Neural crest cell (in vitro differentiated cells): ENCODE data around the gene GALNT16. TPM values are rescaled to one million over a fixed set of nuclear protein-coding genes. Genes with fewer than 3 reads are reported as not detected.

ENCODE experiments used
- DNase-seq: peaks from one replicate; pipeline ENCODE4 v3.0.0; 2021; ENCODE audit warnings: low read depth, mixed read lengths, low spot score
- H3K27ac Mint-ChIP-seq: one replicate; pipeline ENCODE4 v1.8.0; 2021; ENCODE audit warnings: mild to moderate bottlenecking, mixed read lengths; ENCODE audit not compliant: unreplicated experiment
- H3K27me3 Mint-ChIP-seq: 2 replicates; pipeline ENCODE4 v1.8.0; 2021; ENCODE audit warnings: low read depth, mild to moderate bottlenecking, mixed read lengths
- H3K36me3 Mint-ChIP-seq: 2 replicates; pipeline ENCODE4 v1.8.0; 2021; ENCODE audit warnings: low read depth, mild to moderate bottlenecking, mixed read lengths
- H3K4me1 Mint-ChIP-seq: 2 replicates; pipeline ENCODE4 v1.8.0; 2021; ENCODE audit warnings: mixed read lengths
- H3K4me3 Mint-ChIP-seq: one replicate; pipeline ENCODE4 v1.8.0; 2021; ENCODE audit warnings: mild to moderate bottlenecking, mixed read lengths
- H3K9me3 Mint-ChIP-seq: 2 replicates; pipeline ENCODE4 v1.8.0; 2021; ENCODE audit warnings: mixed read lengths
- CTCF ChIP-seq: fragments of 200-600 bp; sonication (generic); conservative IDR thresholded peaks from 2 replicates; pipeline ENCODE4 v1.5.0; 2021; ENCODE audit warnings: antibody characterized with exemption, mild to moderate bottlenecking
- total RNA-seq: library from RNA; stranded (reverse); gene quantifications from 2 replicates; pipeline ENCODE4 v1.2.1, GENCODE V29; 2021

GALNT16 gene
- total RNA-seq, 1 donor from 2014 or later = 20.1 TPM

DNA sequence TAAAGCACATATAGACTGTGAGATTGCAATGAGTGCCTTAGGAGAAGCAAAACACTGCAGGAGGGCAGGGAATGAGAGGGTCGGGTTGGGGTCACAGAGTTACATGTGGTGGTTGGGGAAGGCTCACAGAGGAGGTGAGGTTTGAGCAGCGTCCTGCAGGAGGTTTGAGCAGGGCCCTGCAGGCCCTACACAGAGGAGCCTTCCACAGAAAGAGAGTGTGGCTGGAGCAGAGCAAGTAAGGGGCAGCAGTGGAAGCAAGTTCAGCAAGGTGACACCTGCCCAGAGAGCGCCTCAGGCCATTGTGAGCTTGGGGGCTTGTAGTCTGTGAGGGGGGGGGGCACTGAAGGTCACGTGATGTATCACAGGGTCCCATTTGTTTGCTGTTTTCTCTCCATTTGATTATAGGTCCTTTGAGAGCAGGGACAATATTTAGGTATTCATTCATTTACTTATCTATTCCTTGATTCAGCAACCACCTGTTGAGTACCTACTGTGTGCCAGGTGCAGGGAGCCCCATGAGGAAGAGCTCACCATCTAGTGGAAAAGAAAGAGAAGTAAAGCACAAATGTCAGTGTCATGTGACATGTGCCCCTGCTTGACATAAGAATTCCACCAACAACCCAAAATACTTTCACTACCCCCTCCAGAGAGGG is 56.6 kb downstream of the GALNT16 start:
- Mint-ChIP-seq H3K27ac (no peak overlapping the region), H3K9me3 (peaks cover 6% of the 10 kb centered on the region), H3K4me1 (no peaks in the 10 kb centered on the region), H3K4me3 (no peak overlapping the region), H3K36me3 (peaks cover 4% of the 10 kb centered on the region), H3K27me3 (no peaks in the 10 kb centered on the region)
- DNase-seq = no peak
- TF ChIP-seq CTCF = no peak

- H3K27me3 Mint-ChIP-seq = no peaks in the 10 kb centered on the region
- peaks cover 6% of the 10 kb centered on the region for H3K9me3 Mint-ChIP-seq
- no peak overlapping the region for H3K4me3 Mint-ChIP-seq
- peaks cover 4% of the 10 kb centered on the region for H3K36me3 Mint-ChIP-seq
- no peak for DNase-seq
- no peaks in the 10 kb centered on the region for H3K4me1 Mint-ChIP-seq
- no peak for TF ChIP-seq CTCF
- peak overlapping the region; percentile 85 for H3K27ac Mint-ChIP-seq
These were observed 57.3 kb downstream of the GALNT16 start for GRCh38 chr14:69317102-69317755.

- Mint-ChIP-seq H3K4me1 (no peaks in the 10 kb centered on the region), H3K4me3 (no peak overlapping the region), H3K36me3 (peaks cover 4% of the 10 kb centered on the region), H3K27ac (peak overlapping the region; percentile 85), H3K27me3 (no peaks in the 10 kb centered on the region), H3K9me3 (peaks cover 6% of the 10 kb centered on the region)
- TF ChIP-seq CTCF = no peak
- no peak for DNase-seq
These were observed 57.8 kb downstream of the GALNT16 start for GRCh38 chr14:69317780-69318179.

- H3K27me3 Mint-ChIP-seq = no peaks in the 10 kb centered on the region
These were observed 58.3 kb downstream of the GALNT16 start for GRCh38 chr14:69318241-69318640.

DNA sequence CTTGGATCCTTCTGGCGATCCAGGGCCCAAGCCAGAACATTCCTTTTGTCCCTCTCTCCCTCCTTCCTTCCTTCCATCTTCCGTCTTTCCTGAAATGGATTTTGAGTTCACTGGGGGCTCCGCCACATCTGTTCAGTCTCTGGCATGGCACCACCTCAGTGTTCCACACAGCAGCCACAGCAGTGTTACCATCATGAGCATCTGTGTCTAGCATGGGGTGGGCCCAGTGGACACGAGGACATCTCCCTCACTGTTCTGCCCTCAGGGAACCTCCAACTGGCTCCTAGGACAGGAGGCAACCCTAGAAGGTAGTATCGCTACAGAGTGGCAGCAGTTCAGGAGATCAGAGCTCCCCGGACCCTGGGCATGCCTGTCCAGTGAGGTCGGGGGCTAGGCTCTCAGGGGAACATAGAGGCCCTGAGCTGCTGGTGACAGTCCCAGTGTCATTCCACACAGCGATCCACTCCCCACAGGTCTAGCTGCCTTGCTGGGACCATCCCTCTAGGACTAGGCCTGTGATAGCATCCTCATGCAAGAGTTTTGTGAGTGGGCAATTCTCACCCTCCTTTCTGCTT is 59.0 kb downstream of the GALNT16 start:
- Mint-ChIP-seq H3K27ac (no peak overlapping the region), H3K27me3 (no peaks in the 10 kb centered on the region), H3K36me3 (peaks cover 4% of the 10 kb centered on the region), H3K9me3 (peaks cover 6% of the 10 kb centered on the region), H3K4me1 (peaks cover 6% of the 10 kb centered on the region), H3K4me3 (no peak overlapping the region)
- TF ChIP-seq CTCF = no peak
- DNase-seq = no peak

More at GRCh38 chr14:69318241-69318640, 58.3 kb downstream of the GALNT16 start:
- Mint-ChIP-seq H3K4me3 (no peak overlapping the region), H3K9me3 (peaks cover 6% of the 10 kb centered on the region), H3K27ac (no peak overlapping the region), H3K4me1 (no peaks in the 10 kb centered on the region), H3K36me3 (peaks cover 4% of the 10 kb centered on the region)
- TF ChIP-seq CTCF = no peak
- no peak for DNase-seq
